Left ventricle myocardium inferior (tissue), 1 donor: ENCODE results near the gene DDX3X. TPM values are rescaled to one million over a fixed set of nuclear protein-coding genes. Genes with fewer than 3 reads are reported as not detected.
"Not testable (repeated sequence)": the region's sequence is repeated elsewhere in the genome, so short reads cannot be mapped to it uniquely, and the experiment has no call there.

Source experiments
- DNase-seq: peaks from one replicate; pipeline ENCODE4 v3.0.0-alpha.2; 2020
- H3K27ac ChIP-seq: fragments of 200-600 bp; replicated peaks from 2 replicates; pipeline ENCODE4 v1.8.0; 2021
- H3K27me3 ChIP-seq: fragments of 200-600 bp; 2 replicates; pipeline ENCODE4 v1.8.0; 2021; ENCODE audit warnings: low read depth
- H3K36me3 ChIP-seq: fragments of 200-600 bp; 2 replicates; pipeline ENCODE4 v1.8.0; 2021
- H3K4me1 ChIP-seq: fragments of 200-600 bp; 2 replicates; pipeline ENCODE4 v1.8.0; 2021
- H3K4me3 ChIP-seq: fragments of 200-600 bp; 2 replicates; pipeline ENCODE4 v1.8.0; 2021; ENCODE audit warnings: mild to moderate bottlenecking, moderate library complexity
- H3K9me3 ChIP-seq: fragments of 200-600 bp; replicated peaks from 2 replicates; pipeline ENCODE4 v1.8.0; 2021
- intact Hi-C: fragments of 100-400 bp; cut with micrococcal nuclease; formaldehyde crosslinking; loops from one replicate; pipeline ENCODE4 v1.11.0; 2022
- total RNA-seq: library from RNA; stranded (reverse); fragmentation: NEBNext Ultra II Directional; extraction: Animal tissue kit (Norgen Biotek cat#: 25700); gene quantifications from one replicate; pipeline ENCODE4 v1.2.1, GENCODE V29; 2021
- TF ChIP-seq, protein P1 (sequence below): fragments of 200-600 bp; IDR thresholded peaks from 2 replicates; pipeline ENCODE4 v1.8.0; 2021; ENCODE audit warnings: antibody characterized with exemption, mild to moderate bottlenecking, borderline replicate concordance
- donor health status: DM: no; HTN: yes; CAD: no; lungs with severe emphysema.

DDX3X gene
- total RNA-seq, 1 donor from 2014 or later, result 138 TPM

- Histone ChIP-seq H3K4me1 (no peaks in the 10 kb centered on the region), H3K4me3 (no peak overlapping the region), H3K27me3 (no peaks in the 10 kb centered on the region), H3K27ac (no peak overlapping the region), H3K36me3 (no peaks in the 10 kb centered on the region), H3K9me3 (no peaks in the 10 kb centered on the region)
- DNase-seq, result no peak
- intact Hi-C loops, result no loop called here
- TF ChIP-seq, protein P1, sequence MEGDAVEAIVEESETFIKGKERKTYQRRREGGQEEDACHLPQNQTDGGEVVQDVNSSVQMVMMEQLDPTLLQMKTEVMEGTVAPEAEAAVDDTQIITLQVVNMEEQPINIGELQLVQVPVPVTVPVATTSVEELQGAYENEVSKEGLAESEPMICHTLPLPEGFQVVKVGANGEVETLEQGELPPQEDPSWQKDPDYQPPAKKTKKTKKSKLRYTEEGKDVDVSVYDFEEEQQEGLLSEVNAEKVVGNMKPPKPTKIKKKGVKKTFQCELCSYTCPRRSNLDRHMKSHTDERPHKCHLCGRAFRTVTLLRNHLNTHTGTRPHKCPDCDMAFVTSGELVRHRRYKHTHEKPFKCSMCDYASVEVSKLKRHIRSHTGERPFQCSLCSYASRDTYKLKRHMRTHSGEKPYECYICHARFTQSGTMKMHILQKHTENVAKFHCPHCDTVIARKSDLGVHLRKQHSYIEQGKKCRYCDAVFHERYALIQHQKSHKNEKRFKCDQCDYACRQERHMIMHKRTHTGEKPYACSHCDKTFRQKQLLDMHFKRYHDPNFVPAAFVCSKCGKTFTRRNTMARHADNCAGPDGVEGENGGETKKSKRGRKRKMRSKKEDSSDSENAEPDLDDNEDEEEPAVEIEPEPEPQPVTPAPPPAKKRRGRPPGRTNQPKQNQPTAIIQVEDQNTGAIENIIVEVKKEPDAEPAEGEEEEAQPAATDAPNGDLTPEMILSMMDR, result no peak
Measured at GRCh38 chrX:41386222-41386990, 52.4 kb downstream of the DDX3X start.

GRCh38 chrX:41388543-41388942 is 54.6 kb downstream of the DDX3X start:
- TF ChIP-seq, protein P1, result no peak
- no peak overlapping the region for H3K27ac ChIP-seq
- intact Hi-C loops, result no loop called here
- no peaks in the 10 kb centered on the region for H3K27me3 ChIP-seq
- no peak overlapping the region for H3K4me3 ChIP-seq
- H3K9me3 ChIP-seq, result no peaks in the 10 kb centered on the region
- DNase-seq, result no peak
- H3K4me1 ChIP-seq, result no peaks in the 10 kb centered on the region
- H3K36me3 ChIP-seq, result no peaks in the 10 kb centered on the region

- TF ChIP-seq, protein P1, result no peak
- H3K9me3 ChIP-seq, result no peaks in the 10 kb centered on the region
- no peaks in the 10 kb centered on the region for H3K4me1 ChIP-seq
- H3K27ac ChIP-seq, result no peak overlapping the region
- no peak overlapping the region for H3K4me3 ChIP-seq
- H3K27me3 ChIP-seq, result no peaks in the 10 kb centered on the region
- DNase-seq, result no peak
- no peaks in the 10 kb centered on the region for H3K36me3 ChIP-seq
- intact Hi-C loops, result no loop called here
Measured at GRCh38 chrX:41389311-41389888, 55.4 kb downstream of the DDX3X start.

DNA sequence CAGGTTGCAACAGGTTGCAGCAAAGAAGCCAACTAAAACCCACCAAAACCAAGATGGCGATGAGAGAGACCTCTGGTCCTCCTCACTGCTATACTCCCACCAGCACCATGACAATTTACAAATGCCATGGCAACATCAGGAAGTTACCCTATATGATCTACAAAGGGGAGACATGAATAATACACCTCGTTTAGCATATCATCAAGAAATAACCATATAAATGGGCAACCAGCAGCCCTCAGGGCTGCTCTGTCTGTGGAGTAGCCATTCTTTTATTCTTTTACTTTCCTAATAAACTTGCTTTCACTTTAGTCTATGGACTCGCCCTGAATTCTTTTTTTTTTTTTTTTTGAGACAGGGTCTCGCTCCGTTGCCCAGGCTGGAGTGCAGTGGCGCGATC is 56.6 kb downstream of the DDX3X start:
- H3K9me3 ChIP-seq, H3K36me3 ChIP-seq, DNase-seq, H3K27ac ChIP-seq, intact Hi-C loops, H3K27me3 ChIP-seq, H3K4me3 ChIP-seq, H3K4me1 ChIP-seq: not testable (repeated sequence)

- no peak overlapping the region for H3K4me3 ChIP-seq
- no peaks in the 10 kb centered on the region for H3K4me1 ChIP-seq
- no peaks in the 10 kb centered on the region for H3K9me3 ChIP-seq
- TF ChIP-seq, protein P1, result no peak
- no peak overlapping the region for H3K27ac ChIP-seq
- intact Hi-C loops, result no loop called here
- H3K36me3 ChIP-seq, result no peaks in the 10 kb centered on the region
- no peak for DNase-seq
- H3K27me3 ChIP-seq, result no peaks in the 10 kb centered on the region
Measured at GRCh38 chrX:41391606-41392005, 57.6 kb downstream of the DDX3X start.

- no peak for DNase-seq
- Histone ChIP-seq H3K4me1 (no peaks in the 10 kb centered on the region), H3K4me3 (no peak overlapping the region), H3K27me3 (no peaks in the 10 kb centered on the region), H3K36me3 (no peaks in the 10 kb centered on the region), H3K27ac (no peak overlapping the region), H3K9me3 (peaks cover 12% of the 10 kb centered on the region)
- TF ChIP-seq, protein P1, result no peak
- intact Hi-C loops, result no loop called here
Measured at GRCh38 chrX:41394293-41394692, 60.3 kb downstream of the DDX3X start.
